HG02943 (cell line): ENCODE data around the gene VCX3B.
"Not testable (repeated sequence)": the region's sequence is repeated elsewhere in the genome, so short reads cannot be mapped to it uniquely, and the experiment has no call there.

Source experiments
- ATAC-seq: cut with Tn5 transposase; IDR thresholded peaks from one replicate; pipeline ENCODE4 v1.9.1; 2021; ENCODE audit warnings: mild to moderate bottlenecking, low read depth, moderate library complexity; ENCODE audit not compliant: unreplicated experiment

The VCX3B gene

GRCh38 chrX:8464530-8464929 lies at the start of gene VCX3B:
Gene VCX3B, plus strand, starts transcription at chrX:8464830. Its CDS starts 621 bp downstream, at chrX:8465451.
- ATAC-seq: not testable (repeated sequence)

GRCh38 chrX:8418301-8418700 lies 46.3 kb upstream of the VCX3B start:
- no peak for ATAC-seq

- ATAC-seq: no peak
Measured at GRCh38 chrX:8424912-8425311, 39.7 kb upstream of the VCX3B start.

GRCh38 chrX:8429692-8430249 lies 34.9 kb upstream of the VCX3B start:
- ATAC-seq: no peak

- ATAC-seq: no peak
Measured at GRCh38 chrX:8430444-8430843, 34.2 kb upstream of the VCX3B start.

GRCh38 chrX:8432396-8432795 lies 32.2 kb upstream of the VCX3B start:
- no peak for ATAC-seq

GRCh38 chrX:8433109-8434062 lies 31.2 kb upstream of the VCX3B start:
- ATAC-seq: no peak

GRCh38 chrX:8447368-8447767 lies 17.3 kb upstream of the VCX3B start:
- no peak for ATAC-seq

GRCh38 chrX:8452343-8452742 lies 12.3 kb upstream of the VCX3B start:
- not testable (repeated sequence) for ATAC-seq

GRCh38 chrX:8453611-8454010 lies 11.0 kb upstream of the VCX3B start:
- no peak for ATAC-seq

GRCh38 chrX:8455557-8455956 lies 9.1 kb upstream of the VCX3B start:
- no peak for ATAC-seq

GRCh38 chrX:8462488-8462887 lies 2.1 kb upstream of the VCX3B start:
- ATAC-seq: no peak

GRCh38 chrX:8484360-8484949 lies 19.8 kb downstream of the VCX3B start:
- ATAC-seq: no peak

GRCh38 chrX:8495036-8495435 lies 30.4 kb downstream of the VCX3B start:
- not testable (repeated sequence) for ATAC-seq

GRCh38 chrX:8500203-8500602 lies 35.6 kb downstream of the VCX3B start:
- ATAC-seq: no peak

- ATAC-seq: not testable (repeated sequence)
Measured at GRCh38 chrX:8502101-8502500, 37.5 kb downstream of the VCX3B start.

GRCh38 chrX:8504451-8504850 lies 39.8 kb downstream of the VCX3B start:
- no peak for ATAC-seq
